OCI-LY3 (cell line): Measurements from ENCODE around the gene TREM1.

Experiments
- CTCF ChIP-seq: fragments of 200-600, 300-600 bp; sonication (generic); IDR thresholded peaks from 2 replicates; pipeline ENCODE4 v1.5.1; 2014; ENCODE audit warnings: antibody characterized with exemption, low read length, low read depth
- EZH2phosphoT487 ChIP-seq: fragments of 200-600 bp; shearing (Covaris generic); IDR thresholded peaks from 2 replicates; pipeline ENCODE4 v1.6.1; 2018; ENCODE audit warnings: antibody characterized with exemption, mixed run types, low read depth

GRCh38 chr6:41255110-41255509 lies 31.4 kb downstream of the TREM1 start:
- TF ChIP-seq EZH2phosphoT487: no peak
- TF ChIP-seq CTCF: no peak
